ENCODE measurements around the gene ATXN7L1.

Gene ATXN7L1

GRCh38 chr7:105839266-105839665 lies 37.1 kb downstream of the ATXN7L1 start:
- no peaks in the 10 kb centered on the region for H3K9me3 ChIP-seq (ENCODE audit: insufficient read depth, low read length)
- no peak overlapping the region for H2AFZ ChIP-seq (ENCODE audit: low read depth, low read length)
- no peaks in the 10 kb centered on the region for H4K20me1 ChIP-seq (ENCODE audit: insufficient read depth, low read length)
- H3K4me2 ChIP-seq (ENCODE audit: low read length), result no peak overlapping the region
- no peak overlapping the region for H3K4me3 ChIP-seq (ENCODE audit: low read length)
- H3K36me3 ChIP-seq (replicated peaks; ENCODE audit: low read depth, low read length), result no peaks in the 10 kb centered on the region
- H3K27ac ChIP-seq (ENCODE audit: low read length), result no peak overlapping the region
- H3K4me1 ChIP-seq (ENCODE audit: low read length), result peaks cover 7% of the 10 kb centered on the region; the same call in 1 of the 2 replicates
- TF ChIP-seq EZH2phosphoT487 (IDR thresholded peaks at IDR 0.05; ENCODE audit: low read depth), result no peak
- TF ChIP-seq CTCF (IDR thresholded peaks at IDR 0.05; ENCODE audit: low read depth, low read length), result no peak
- no peak overlapping the region for H3K9ac ChIP-seq (ENCODE audit: low read length)
- H3K79me2 ChIP-seq (ENCODE audit: low read length), result no peaks in the 10 kb centered on the region
- H3K27me3 ChIP-seq (ENCODE audit: low read depth, low read length), result peaks cover 34% of the 10 kb centered on the region

- Histone ChIP-seq H3K9me3 (ENCODE audit: insufficient read depth, low read length) (no peaks in the 10 kb centered on the region), H3K27ac (ENCODE audit: low read length) (no peak overlapping the region), H3K4me3 (ENCODE audit: low read length) (no peak overlapping the region), H3K27me3 (ENCODE audit: low read depth, low read length) (peaks cover 32% of the 10 kb centered on the region), H4K20me1 (ENCODE audit: insufficient read depth, low read length) (no peaks in the 10 kb centered on the region), H3K4me2 (ENCODE audit: low read length) (no peak overlapping the region), H3K4me1 (ENCODE audit: low read length) (peaks cover 7% of the 10 kb centered on the region; the same call in 1 of the 2 replicates), H3K79me2 (ENCODE audit: low read length) (no peaks in the 10 kb centered on the region), H3K36me3 (replicated peaks; ENCODE audit: low read depth, low read length) (no peaks in the 10 kb centered on the region), H3K9ac (ENCODE audit: low read length) (no peak overlapping the region), H2AFZ (ENCODE audit: low read depth, low read length) (no peak overlapping the region)
- TF ChIP-seq CTCF (IDR thresholded peaks at IDR 0.05; ENCODE audit: low read depth, low read length), result no peak
- no peak for TF ChIP-seq EZH2phosphoT487 (IDR thresholded peaks at IDR 0.05; ENCODE audit: low read depth)
These were observed 37.7 kb downstream of the ATXN7L1 start for GRCh38 chr7:105838627-105839231.

- H3K27ac ChIP-seq (ENCODE audit: low read length), result no peak overlapping the region
- H3K4me2 ChIP-seq (ENCODE audit: low read length), result no peak overlapping the region
- no peaks in the 10 kb centered on the region for H3K79me2 ChIP-seq (ENCODE audit: low read length)
- peaks cover 9% of the 10 kb centered on the region; the same call in 1 of the 2 replicates for H3K4me1 ChIP-seq (ENCODE audit: low read length)
- no peaks in the 10 kb centered on the region for H4K20me1 ChIP-seq (ENCODE audit: insufficient read depth, low read length)
- no peaks in the 10 kb centered on the region for H3K36me3 ChIP-seq (replicated peaks; ENCODE audit: low read depth, low read length)
- H3K27me3 ChIP-seq (ENCODE audit: low read depth, low read length), result peaks cover 34% of the 10 kb centered on the region
- no peak overlapping the region for H2AFZ ChIP-seq (ENCODE audit: low read depth, low read length)
- no peaks in the 10 kb centered on the region for H3K9me3 ChIP-seq (ENCODE audit: insufficient read depth, low read length)
- TF ChIP-seq CTCF (IDR thresholded peaks at IDR 0.05; ENCODE audit: low read depth, low read length), result no peak
- no peak for TF ChIP-seq EZH2phosphoT487 (IDR thresholded peaks at IDR 0.05; ENCODE audit: low read depth)
- H3K4me3 ChIP-seq (ENCODE audit: low read length), result no peak overlapping the region
- no peak overlapping the region for H3K9ac ChIP-seq (ENCODE audit: low read length)
These were observed 38.4 kb downstream of the ATXN7L1 start for GRCh38 chr7:105837765-105838626.

GRCh38 chr7:105835441-105835840 lies 41.0 kb downstream of the ATXN7L1 start:
- no peak overlapping the region for H2AFZ ChIP-seq (ENCODE audit: low read depth, low read length)
- no peaks in the 10 kb centered on the region for H4K20me1 ChIP-seq (ENCODE audit: insufficient read depth, low read length)
- H3K79me2 ChIP-seq (ENCODE audit: low read length), result no peaks in the 10 kb centered on the region
- H3K4me2 ChIP-seq (ENCODE audit: low read length), result no peak overlapping the region
- no peaks in the 10 kb centered on the region for H3K9me3 ChIP-seq (ENCODE audit: insufficient read depth, low read length)
- TF ChIP-seq CTCF (IDR thresholded peaks at IDR 0.05; ENCODE audit: low read depth, low read length) (no peak), EZH2phosphoT487 (IDR thresholded peaks at IDR 0.05; ENCODE audit: low read depth) (no peak)
- peaks cover 27% of the 10 kb centered on the region for H3K4me1 ChIP-seq (ENCODE audit: low read length)
- no peak overlapping the region for H3K27ac ChIP-seq (ENCODE audit: low read length)
- H3K4me3 ChIP-seq (ENCODE audit: low read length), result no peak overlapping the region
- peaks cover 21% of the 10 kb centered on the region; the same call in 1 of the 2 replicates for H3K27me3 ChIP-seq (ENCODE audit: low read depth, low read length)
- H3K36me3 ChIP-seq (replicated peaks; ENCODE audit: low read depth, low read length), result no peaks in the 10 kb centered on the region
- H3K9ac ChIP-seq (ENCODE audit: low read length), result no peak overlapping the region

Measured in OCI-LY3 (cell line).